GM18507 (cell line): ENCODE results near the gene SAXO2.
"Not testable (repeated sequence)": the region's sequence is repeated elsewhere in the genome, so short reads cannot be mapped to it uniquely, and the experiment has no call there.

ENCODE experiments used
- DNase-seq: peaks from one replicate; pipeline ENCODE4 v3.0.0; 2011; ENCODE audit warnings: low read depth; ENCODE audit not compliant: insufficient read length; ENCODE audit errors: extremely low spot score
- FAIRE-seq: peaks from 2 replicates; lab custom pipeline; 2011; peaks lifted over from hg19 to GRCh38; lab: Jason Lieb, UNC

Gene SAXO2, protein sequence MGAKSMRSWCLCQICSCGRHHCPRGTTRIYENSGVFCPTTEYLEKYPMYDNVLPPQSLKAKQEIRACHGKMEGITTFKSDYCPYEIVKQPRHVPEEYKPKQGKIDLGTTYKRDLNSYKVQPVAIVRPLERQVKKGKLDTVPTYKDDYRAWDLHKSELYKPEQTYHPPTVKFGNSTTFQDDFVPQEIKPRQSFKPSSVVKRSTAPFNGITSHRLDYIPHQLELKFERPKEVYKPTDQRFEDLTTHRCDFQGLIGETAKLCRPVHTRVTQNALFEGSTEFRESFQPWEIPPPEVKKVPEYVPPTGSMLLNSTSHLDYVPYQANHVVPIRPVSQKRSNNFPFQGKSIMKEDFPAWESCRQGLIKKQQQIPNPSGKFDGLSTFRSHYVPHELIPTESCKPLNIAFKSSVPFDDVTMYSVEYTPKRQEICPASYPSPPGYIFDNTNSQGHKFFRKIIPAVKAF

DNA sequence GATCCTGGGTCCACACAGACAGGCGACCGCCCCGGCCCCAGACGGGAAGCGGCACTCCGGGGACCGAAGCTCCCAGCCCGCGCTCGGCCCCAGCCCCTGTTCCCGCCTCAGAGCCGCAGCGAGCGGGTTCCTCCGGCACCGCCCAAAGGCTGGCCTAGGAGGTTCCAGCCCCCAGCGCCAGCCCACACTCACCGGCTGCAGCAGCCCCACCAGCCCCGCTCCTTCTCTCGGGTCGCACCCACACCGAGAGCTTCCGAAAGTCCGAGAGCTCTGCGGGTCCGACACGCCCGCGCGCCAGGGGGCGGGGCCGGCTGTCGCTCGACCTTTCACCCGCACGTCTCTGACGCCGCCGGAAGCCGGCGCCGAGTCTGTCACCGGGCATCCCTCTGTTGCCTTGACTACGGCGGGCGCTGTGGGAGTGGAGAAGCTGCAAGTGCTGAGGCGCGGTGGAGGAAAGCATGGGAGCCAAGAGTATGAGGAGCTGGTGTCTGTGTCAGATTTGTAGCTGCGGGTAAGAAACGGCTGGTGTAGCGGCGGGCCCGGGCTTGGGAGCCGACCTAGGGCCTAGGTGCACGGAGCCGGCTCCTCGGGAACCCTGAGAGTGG, at the start of gene SAXO2, which contains the start of gene EFL1:
Gene SAXO2 (plus strand): TSS at position 397 of the 605 bp plus-strand sequence. CDS start 62 bp downstream, at position 459.
Gene EFL1 (minus strand): TSS at position 313 of the 605 bp plus-strand sequence. CDS start 956 bp downstream, outside the sequence.
- FAIRE-seq: peak; percentile 89
- peak; percentile 89 for DNase-seq

DNA sequence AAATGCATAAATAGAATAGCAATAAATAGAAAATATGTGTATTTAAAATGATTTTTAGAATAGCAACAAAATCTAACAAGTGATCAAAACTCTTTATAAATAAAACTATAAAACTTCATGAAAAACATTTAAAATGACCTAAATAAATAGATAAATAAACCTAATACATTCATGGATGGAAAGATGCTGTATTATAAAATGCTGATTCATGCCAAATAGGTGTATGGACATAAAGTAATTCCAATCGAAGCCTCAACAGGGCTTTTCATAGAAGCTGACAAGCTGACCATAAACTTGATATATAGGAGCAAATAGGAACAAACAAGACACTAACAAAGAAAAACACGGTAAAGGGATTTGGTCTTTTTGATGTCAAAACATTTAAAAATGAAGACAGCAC, 46.5 kb upstream of the SAXO2 start:
- FAIRE-seq: not testable (repeated sequence)

DNA sequence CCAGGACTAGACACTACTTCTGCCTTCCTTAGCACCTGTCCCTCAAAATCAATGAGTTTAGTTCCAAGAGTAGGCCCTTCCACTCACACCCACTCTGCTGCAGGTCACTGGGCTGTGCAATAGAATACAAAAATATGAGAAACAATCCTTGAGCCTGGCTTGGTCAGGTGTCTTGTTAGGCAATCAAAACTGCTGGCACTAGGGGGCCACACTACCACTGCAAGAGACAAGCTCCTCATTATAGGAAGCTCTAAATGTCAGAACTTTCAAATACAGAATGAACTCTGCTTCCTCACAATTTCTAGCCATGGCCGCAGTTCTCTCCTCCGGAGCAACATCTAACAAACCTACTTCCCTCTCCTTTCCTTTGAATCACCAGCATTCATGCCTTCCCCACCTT, 41.1 kb upstream of the SAXO2 start:
- not testable (repeated sequence) for FAIRE-seq, DNase-seq

More for the DNA sequence above, 46.5 kb upstream of the SAXO2 start:
- not testable (repeated sequence) for DNase-seq

DNA sequence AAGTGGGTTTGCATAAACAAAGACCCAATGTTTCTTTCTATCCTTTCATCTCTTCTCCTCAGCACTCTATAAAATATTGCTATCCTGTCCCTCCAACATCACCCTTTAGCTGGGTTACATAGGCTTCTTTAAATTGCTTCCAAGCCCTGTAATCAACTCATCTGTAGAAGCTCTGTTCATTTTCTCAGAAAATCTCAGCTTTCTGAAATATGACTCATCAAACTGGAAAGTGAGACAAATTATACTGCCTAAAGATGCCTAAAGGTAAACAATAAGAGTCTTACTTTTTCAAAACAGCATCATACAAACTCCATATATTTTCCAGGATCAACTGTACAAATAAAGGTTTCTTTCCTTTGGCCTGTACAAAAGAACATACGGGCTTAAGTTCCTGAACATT, 33.9 kb upstream of the SAXO2 start:
- DNase-seq: no peak
- no peak for FAIRE-seq

DNA sequence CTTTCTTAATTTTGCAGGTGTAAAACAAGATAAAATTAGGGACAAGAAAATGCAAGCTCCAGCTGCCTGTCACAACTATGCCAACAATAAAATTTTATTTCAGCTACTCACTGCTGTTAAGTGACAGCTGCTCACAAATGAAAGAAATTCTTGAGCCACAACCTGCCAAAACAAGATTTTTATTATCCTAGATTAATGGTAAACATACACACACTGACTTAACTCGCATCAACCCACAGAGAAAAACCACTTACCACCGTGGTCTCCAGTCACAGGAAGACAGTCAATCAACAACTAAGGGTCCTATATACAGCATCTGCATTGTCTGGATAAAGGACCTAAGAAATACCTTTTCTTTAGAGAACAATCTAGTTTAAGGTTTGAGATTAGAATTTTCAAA, 31.4 kb upstream of the SAXO2 start:
- DNase-seq (no peak), FAIRE-seq (no peak)

DNA sequence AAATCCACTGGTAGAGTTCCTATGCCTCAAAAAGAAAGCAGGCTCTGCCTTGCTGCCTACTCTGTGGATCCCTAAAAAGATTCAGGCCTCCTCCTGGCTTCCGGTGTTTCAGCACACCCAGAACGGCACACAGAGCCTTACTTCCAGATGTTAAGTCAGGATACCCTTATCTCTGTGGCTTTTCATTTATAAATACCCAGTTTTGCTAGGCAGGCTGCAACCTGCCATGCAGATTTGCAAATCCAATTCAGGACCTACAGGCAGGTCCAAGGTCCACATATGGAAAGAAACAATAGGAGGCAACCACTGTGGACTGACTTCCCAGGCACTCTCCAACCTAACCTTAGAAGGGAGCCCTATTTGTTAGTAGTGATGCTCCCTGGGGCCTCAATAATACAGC, 30.8 kb upstream of the SAXO2 start:
- DNase-seq: no peak

DNA sequence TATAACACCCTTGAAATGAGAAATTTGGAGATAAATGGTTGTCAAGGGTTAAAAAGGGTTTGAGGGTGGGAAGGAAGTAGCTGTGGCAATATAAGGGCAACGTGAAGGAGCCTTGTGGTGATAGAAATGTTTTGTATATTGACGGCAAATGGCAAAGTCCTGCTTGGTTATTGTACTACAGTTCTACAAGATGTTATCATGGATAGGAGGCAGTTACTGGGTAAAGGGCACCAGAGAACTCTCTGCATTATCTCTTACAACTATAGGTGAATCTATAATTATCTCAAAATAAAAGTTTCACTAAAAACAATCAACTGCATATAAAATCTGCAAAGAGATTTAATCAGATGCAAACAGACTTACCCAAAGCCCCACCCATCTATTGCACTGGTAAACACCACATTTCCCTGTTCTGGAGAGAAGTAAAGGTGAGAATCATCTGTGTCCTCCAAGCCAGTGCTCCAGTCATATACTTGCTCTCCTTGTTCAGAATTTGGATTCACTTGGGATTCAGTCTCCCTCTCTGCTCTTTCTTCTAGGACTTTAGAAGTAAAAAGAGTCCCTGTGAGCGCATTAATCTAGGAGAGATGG, 24.6 kb upstream of the SAXO2 start:
- FAIRE-seq: not testable (repeated sequence)

More for the DNA sequence above, 30.8 kb upstream of the SAXO2 start:
- FAIRE-seq: no peak

DNA sequence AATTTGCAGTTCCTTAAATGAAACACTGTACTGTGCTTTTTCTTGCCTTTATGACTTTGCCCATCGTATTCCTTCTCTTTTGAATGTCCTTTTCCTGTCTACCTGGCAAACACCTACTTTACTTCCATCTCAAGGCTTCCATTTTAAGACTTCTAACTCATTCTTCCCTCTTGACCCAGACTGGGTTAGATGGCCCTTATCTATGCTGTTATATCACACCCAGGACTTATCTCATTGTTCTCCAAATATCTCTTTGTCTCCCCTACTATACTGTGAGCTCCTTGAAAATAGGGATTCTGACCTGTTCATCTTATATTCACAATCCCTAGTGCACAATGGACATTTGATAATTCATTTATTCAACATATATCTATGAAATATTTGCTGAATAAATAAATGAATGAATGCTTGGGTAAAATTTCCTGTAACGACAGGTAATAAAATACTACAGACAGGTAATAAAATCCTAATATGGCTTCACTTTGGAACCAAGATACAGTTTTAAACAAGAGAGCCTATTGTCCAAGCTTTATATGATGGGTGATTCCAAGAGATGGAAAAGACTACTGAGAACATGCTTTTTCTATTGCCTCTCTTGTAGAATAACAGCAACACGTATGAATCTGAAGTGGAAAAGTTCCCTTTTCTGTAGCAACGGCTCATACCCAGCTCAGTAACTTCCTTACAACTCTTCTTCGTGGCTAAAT, 22.8 kb upstream of the SAXO2 start:
- FAIRE-seq (no peak), DNase-seq (no peak)

More for the DNA sequence above, 24.6 kb upstream of the SAXO2 start:
- DNase-seq: not testable (repeated sequence)

DNA sequence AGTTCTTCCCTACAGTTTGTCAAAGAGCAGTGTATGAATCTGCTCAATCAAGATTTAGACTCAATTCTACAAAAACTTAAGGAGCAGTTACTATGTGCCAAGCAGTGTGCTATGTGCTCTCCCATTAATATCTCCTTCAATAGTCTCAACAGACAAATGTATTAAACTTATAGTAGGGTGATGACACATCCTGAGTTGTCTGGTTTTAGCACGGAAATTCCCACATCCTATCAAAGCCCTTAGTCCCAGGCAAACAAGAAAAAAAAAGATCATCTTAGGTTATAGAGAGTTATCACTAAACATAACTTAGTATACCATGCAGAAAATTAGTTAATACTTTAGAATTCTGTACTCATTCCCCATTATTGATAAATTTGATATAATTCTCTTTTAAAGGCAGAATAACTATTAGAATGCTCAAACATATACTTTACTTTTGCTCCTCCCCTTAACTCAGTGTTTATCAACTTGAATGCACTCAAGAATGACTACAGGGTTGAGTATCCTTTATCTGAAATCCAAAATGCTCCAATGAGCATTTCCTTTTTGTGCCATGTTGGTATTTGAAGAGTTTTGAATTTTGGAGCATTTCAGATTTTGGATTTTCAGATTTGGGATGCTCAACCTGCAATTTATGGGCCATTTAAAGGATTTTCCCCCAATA, 20.6 kb upstream of the SAXO2 start:
- FAIRE-seq: peak; percentile 42
- not testable (repeated sequence) for DNase-seq

DNA sequence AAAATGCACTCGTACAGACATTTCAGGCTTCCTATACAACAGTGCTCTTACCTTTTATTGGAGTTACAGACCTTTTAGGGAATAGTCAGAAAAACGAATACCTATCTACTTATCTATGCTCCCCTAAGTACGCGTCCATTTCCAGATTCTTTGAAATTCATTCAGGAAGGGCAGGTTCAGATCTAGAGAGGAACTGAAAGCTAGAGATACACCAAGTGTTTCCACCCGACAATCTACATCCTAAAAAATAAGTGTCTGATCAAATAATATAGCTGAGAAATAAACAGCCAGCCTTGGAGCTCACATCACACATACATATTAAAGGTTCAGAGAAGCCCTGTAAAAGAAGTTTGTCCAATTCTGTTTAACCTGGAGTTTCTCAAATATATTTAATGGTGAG, 19.0 kb upstream of the SAXO2 start:
- not testable (repeated sequence) for FAIRE-seq, DNase-seq

DNA sequence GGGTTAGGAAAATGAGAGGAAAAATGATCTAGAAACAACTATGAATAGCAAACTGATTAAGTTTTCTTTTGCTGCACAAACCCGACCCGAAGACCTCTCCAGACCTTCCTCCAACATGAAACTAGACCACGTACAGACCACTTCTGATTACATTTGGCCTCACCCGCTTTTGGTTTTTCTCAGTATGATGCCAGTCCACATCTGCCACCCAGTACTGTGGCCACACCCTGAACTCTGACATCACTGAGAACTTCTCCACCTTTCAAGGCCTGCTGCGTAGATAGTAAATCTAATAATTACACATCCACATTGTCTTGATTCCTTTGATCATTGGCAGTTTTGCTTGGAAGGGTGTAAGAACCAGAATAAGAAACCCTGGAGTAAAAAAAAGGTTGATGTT, 16.7 kb upstream of the SAXO2 start:
- not testable (repeated sequence) for DNase-seq, FAIRE-seq

DNA sequence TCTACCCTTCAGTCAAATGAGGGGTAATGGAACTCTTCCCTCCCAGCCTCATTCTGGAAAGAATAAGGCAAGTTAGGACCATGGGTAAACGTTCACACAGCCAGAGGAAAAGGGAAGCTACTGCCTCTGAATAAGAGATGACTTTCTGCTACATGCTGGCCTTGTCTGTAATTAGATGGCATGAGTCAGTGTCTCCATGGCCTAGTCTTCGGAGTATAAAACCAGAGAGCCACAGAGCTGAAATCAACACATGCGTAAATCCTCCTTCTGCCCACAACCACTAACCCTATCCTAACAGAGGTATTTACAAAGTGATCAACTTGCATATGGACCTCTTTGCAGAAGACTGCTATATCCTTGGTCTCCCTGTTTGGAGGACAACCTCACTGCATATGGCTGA, 14.4 kb upstream of the SAXO2 start:
- DNase-seq, FAIRE-seq: not testable (repeated sequence)

DNA sequence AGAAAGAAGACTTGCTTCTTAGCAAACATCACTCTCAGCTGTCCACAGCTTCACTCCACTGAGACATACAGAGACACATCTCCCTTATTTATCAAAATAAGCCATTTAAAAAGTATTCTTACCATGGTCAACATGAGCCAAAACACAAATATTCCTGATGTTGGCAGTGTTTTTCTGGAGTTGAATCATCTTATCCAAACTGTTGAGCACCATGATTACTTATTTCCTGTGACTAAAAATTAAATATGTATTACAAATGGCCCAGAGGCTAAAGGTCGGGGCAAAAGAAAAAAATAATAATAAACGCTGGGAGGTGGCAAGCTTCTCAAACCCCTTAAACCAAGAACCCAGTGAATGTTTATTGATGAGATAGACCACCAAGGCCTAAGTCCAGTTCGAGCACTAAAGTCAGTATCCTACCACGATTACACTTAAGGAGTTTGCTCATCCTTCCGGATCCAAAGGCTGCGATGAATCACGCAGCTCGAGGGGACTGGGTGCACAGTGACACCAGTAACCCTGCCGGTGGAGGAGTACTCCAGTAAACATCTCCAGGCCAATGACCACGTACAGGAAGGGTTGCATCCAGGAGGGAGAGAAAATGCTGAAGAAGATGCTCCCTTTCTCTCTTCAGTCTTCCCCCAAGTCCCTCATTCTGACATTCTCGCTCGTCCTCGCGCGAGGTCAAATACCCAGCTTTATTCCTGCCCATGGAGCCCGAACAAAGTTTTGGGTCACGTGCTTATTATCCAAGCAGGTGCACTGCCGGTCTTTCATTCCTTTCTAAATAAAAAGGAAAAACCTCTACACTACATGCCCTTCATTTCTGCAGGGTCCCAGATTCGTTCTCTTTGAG, 824 bp upstream of the SAXO2 start:
- not testable (repeated sequence) for DNase-seq
- peak; percentile 9 for FAIRE-seq

DNA sequence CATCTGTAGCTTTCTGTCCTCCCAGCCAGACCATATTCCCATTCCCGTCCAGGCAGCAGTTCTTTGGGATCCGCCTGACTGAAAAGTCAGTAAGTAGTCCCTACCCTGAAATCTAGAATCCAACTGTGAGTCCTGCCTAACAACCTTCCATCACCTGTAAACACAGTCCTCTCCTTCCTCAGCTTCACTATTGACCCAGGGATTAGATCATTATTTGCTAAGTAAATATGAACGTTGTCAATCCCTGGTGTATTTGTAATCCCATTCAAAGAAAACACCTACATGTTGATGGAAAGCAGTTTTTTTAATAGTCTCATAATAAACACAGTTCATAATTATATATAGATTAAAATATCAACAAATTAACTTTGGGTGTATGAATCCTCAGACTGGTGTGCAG, 732 bp downstream of the SAXO2 start:
- no peak for DNase-seq
- no peak for FAIRE-seq

DNA sequence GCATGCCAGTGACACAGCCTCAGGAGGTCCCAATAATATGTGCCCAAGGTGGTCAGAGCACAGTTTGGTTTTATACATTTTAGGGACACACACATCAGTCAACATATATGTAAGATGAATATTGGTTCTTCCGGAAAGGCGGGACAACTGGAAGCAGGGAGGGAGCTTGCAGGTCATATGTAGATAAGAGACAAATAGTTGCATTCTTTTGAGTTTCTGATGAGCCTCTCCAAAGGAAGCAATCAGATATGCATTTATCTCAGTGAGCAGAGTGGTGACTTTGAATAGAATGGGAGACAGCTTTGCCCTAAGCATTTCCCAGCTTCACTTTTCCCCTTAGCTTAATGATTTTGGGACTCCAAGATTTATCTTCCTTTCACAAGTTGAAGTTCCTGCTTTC, 4.5 kb downstream of the SAXO2 start:
- not testable (repeated sequence) for DNase-seq, FAIRE-seq

DNA sequence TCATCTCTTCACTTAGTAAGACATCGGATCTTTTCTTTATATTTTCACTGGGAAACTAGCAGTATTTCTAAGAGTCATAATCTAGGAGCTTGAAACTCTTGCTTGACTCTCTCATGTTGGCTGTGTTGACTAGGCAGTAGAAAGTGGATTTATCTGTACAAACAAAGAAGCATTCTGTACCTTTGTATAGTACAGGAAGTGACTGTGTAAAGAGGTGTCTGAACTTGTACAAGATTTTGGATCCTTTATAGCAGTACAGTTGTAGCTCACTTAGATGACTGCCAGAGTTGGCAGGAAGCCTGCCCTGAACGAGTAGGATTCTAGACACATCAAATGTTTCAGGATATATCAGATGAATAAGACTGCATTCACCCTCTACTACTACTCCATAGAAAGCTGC, 5.8 kb downstream of the SAXO2 start:
- not testable (repeated sequence) for FAIRE-seq, DNase-seq

DNA sequence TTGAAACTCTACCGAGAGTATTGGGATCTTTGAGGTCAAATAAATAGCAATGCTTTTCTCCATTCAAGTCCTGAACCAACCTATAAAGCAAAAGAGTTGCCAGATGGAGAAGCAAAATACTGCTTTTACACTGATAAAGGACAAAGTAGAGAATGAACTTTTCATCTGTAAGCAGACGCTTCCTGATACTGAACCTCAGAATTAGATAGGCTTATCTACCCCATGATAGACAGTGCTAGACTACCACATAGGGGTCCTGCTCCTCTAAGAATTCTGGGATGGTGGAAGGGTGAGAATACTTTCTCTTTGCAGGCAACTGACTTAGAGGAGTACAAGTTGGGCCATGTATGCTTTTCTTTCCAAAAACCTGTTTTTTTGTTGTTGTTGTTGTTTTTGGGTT, 9.5 kb downstream of the SAXO2 start:
- DNase-seq (no peak), FAIRE-seq (no peak)

DNA sequence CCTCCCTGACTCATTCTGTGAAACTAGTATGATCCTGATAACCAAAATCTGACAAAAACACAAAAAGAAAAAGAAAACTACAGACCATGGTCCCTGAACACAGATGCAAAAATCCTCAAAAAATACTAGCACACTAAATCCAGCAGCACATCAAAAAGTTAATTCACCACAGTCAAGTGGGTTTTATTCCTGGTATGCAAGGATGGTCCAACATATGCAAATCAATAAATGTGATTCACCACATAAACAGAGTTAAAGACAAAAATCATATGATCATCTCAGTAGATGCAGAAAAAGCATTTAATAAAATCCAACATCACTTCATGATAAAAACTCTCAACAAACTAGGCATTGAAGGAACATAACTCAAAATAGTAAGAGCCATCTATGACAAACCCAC, 12.8 kb downstream of the SAXO2 start:
- FAIRE-seq (peak; percentile 39), DNase-seq (no peak)
